SK-N-SH (cell line): ENCODE measurements around the gene OTOA. TPM values are rescaled to one million over a fixed set of nuclear protein-coding genes. Genes with fewer than 3 reads are reported as not detected.

Source experiments
- CTCF ChIA-PET: fragments of 300-600, 350-600 bp; formaldehyde crosslinking; extraction: SDS; loops from one replicate; lab custom pipeline; 2021; lab: Yijun Ruan, JAX
- POLR2A ChIA-PET: fragments of 350-600 bp; sonication (Branson Sonifier 250); formaldehyde crosslinking; extraction: SDS; loops from one replicate; lab custom pipeline; 2020; ENCODE audit warnings: antibody characterized with exemption, inconsistent platforms; lab: Yijun Ruan, JAX
- DNase-seq: peaks from one replicate; pipeline ENCODE4 v3.0.0; 2012
- H2AFZ ChIP-seq: fragments of 200-600 bp; sonication (generic); 2 replicates; pipeline ENCODE4 v1.8.1; 2016; ENCODE audit warnings: antibody characterized with exemption, mild to moderate bottlenecking, low read depth
- H3F3A ChIP-seq: fragments of 200-600 bp; sonication (generic); replicated peaks from 2 replicates; pipeline ENCODE3; 2016; ENCODE audit warnings: antibody characterized with exemption, mild to moderate bottlenecking; ENCODE audit not compliant: insufficient read depth
- H3K27ac ChIP-seq, 2 experiments: fragments of 200-500 bp in 1 of 2; fragments of 200-600 bp in 1 of 2; sonication (Bioruptor generic) in 1 of 2; sonication (generic), shearing (Covaris generic) in 1 of 2; 2 replicates each; pipeline versions ENCODE4 v1.5.1 to v1.6.1; 2014 to 2016; ENCODE audit warnings: low read depth in 2 of 2, inconsistent platforms in 1 of 2, low read length in 1 of 2, mild to moderate bottlenecking in 1 of 2, mixed read lengths in 1 of 2
- H3K27me3 ChIP-seq: fragments of 200-600 bp; sonication (generic), shearing (Covaris generic); 2 replicates; pipeline ENCODE4 v1.6.1; 2016; ENCODE audit warnings: mixed run types; ENCODE audit not compliant: insufficient read depth
- H3K36me3 ChIP-seq, 2 experiments: fragments of 200-500 bp in 1 of 2; fragments of 200-600 bp in 1 of 2; sonication (Bioruptor generic) in 1 of 2; sonication (generic) in 1 of 2; replicated peaks in 1 of 2; 2 replicates each; pipeline versions ENCODE3 to v1.5.1; 2014 to 2016; ENCODE audit warnings: low read length in 1 of 2, mild to moderate bottlenecking in 1 of 2; ENCODE audit not compliant: insufficient read depth in 2 of 2, control insufficient read depth in 1 of 2
- H3K4me1 ChIP-seq, 2 experiments: fragments of 200-500 bp in 1 of 2; fragments of 200-600 bp in 1 of 2; sonication (Bioruptor generic) in 1 of 2; sonication (generic), shearing (Covaris generic) in 1 of 2; 2 replicates each; pipeline versions ENCODE4 v1.5.1 to v1.6.1; 2014 to 2016; ENCODE audit warnings: low read depth in 1 of 2, low read length in 1 of 2, mixed run types in 1 of 2; ENCODE audit not compliant: insufficient read depth in 2 of 2, control insufficient read depth in 1 of 2
- H3K4me2 ChIP-seq: fragments of 200-600 bp; sonication (generic), shearing (Covaris generic); 2 replicates; pipeline ENCODE4 v1.6.1; 2017; ENCODE audit warnings: mixed run types
- H3K4me3 ChIP-seq, 2 experiments: fragments of 200-500 bp in 1 of 2; fragments of 200-600 bp in 1 of 2; sonication (Bioruptor generic) in 1 of 2; sonication (generic), shearing (Covaris generic) in 1 of 2; 2 replicates each; pipeline versions ENCODE4 v1.5.1 to v1.8.1; 2014 to 2016; ENCODE audit warnings: low read depth in 2 of 2, inconsistent platforms in 1 of 2, low read length in 1 of 2, mild to moderate bottlenecking in 1 of 2, mixed read lengths in 1 of 2, moderate library complexity in 1 of 2
- H3K79me2 ChIP-seq: fragments of 200-600 bp; sonication (generic); 2 replicates; pipeline ENCODE4 v1.8.1; 2017; ENCODE audit warnings: mild to moderate bottlenecking; ENCODE audit not compliant: insufficient read depth
- H3K9ac ChIP-seq: fragments of 200-600 bp; sonication (generic); 2 replicates; pipeline ENCODE4 v1.6.1; 2017; ENCODE audit warnings: mixed run types
- H3K9me2 ChIP-seq: fragments of 200-600 bp; sonication (generic); 2 replicates; pipeline ENCODE4 v1.6.1; 2017; ENCODE audit warnings: mixed run types
- H3K9me3 ChIP-seq: fragments of 200-600 bp; sonication (generic); 2 replicates; pipeline ENCODE4 v1.6.1; 2017; ENCODE audit warnings: mixed run types, mild to moderate bottlenecking, moderate library complexity
- H4K20me1 ChIP-seq: fragments of 200-600 bp; sonication (generic); 2 replicates; pipeline ENCODE4 v1.6.1; 2017; ENCODE audit warnings: mild to moderate bottlenecking, mixed run types; ENCODE audit not compliant: insufficient read depth
- CHD2 ChIP-seq: fragments of 150-350 bp; IDR thresholded peaks from 2 replicates; pipeline ENCODE4 v1.6.1; 2018; ENCODE audit warnings: low read length; ENCODE audit not compliant: partially characterized antibody
- EP300 ChIP-seq, 2 experiments: IDR thresholded peaks; 2 replicates each; pipeline versions ENCODE4 v1.4.0 to v1.6.1; 2012; ENCODE audit warnings: borderline replicate concordance in 1 of 2, low read depth in 1 of 2, low read length in 1 of 2
- EZH2phosphoT487 ChIP-seq: fragments of 200-600 bp; sonication (generic); IDR thresholded peaks from 2 replicates; pipeline ENCODE4 v1.6.1; 2017; ENCODE audit warnings: low read depth, mixed run types, mild to moderate bottlenecking, antibody characterized with exemption, moderate library complexity, borderline replicate concordance
- GABPA ChIP-seq: IDR thresholded peaks from 2 replicates; pipeline ENCODE4 v1.4.0; 2012; ENCODE audit warnings: low read depth, mild to moderate bottlenecking
- JUND ChIP-seq: IDR thresholded peaks from 2 replicates; pipeline ENCODE4 v1.4.0; 2012
- MEF2A ChIP-seq: IDR thresholded peaks from 2 replicates; pipeline ENCODE4 v1.4.0; 2012; ENCODE audit warnings: low read depth, borderline replicate concordance
- MXI1 ChIP-seq: IDR thresholded peaks from 2 replicates; pipeline ENCODE4 v1.6.1; 2012; ENCODE audit warnings: mild to moderate bottlenecking, low read depth, low read length, improper control_type of control experiment
- NFIC ChIP-seq: IDR thresholded peaks from 2 replicates; pipeline ENCODE4 v1.4.0; 2012; ENCODE audit warnings: borderline replicate concordance
- POLR2AphosphoS5 ChIP-seq: IDR thresholded peaks from 2 replicates; pipeline ENCODE4 v1.6.1; 2012; ENCODE audit warnings: low read depth, low read length
- RAD21 ChIP-seq: IDR thresholded peaks from 2 replicates; pipeline ENCODE4 v1.6.1; 2012; ENCODE audit warnings: mild to moderate bottlenecking, low read length
- RFX5 ChIP-seq: IDR thresholded peaks from 2 replicates; pipeline ENCODE4 v1.6.1; 2012; ENCODE audit warnings: mild to moderate bottlenecking, improper control_type of control experiment, low read length
- RXRA ChIP-seq: IDR thresholded peaks from 2 replicates; pipeline ENCODE4 v1.4.0; 2012; ENCODE audit warnings: low read depth, mild to moderate bottlenecking, borderline replicate concordance
- SMC3 ChIP-seq: IDR thresholded peaks from 2 replicates; pipeline ENCODE4 v1.6.1; 2012; ENCODE audit warnings: low read depth, low read length, improper control_type of control experiment
- TCF12 ChIP-seq: IDR thresholded peaks from 2 replicates; pipeline ENCODE4 v1.4.0; 2012
- TEAD4 ChIP-seq: IDR thresholded peaks from 2 replicates; pipeline ENCODE4 v1.4.0; 2012; ENCODE audit warnings: mild to moderate bottlenecking, borderline replicate concordance; ENCODE audit not compliant: insufficient read depth
- YY1 ChIP-seq: IDR thresholded peaks from 2 replicates; pipeline ENCODE4 v1.4.0; 2012; ENCODE audit warnings: low read depth, mild to moderate bottlenecking
- WGBS: methylation state at CpG from one replicate; pipeline ENCODE4 v1.1.6; 2017; ENCODE audit warnings: low lambda C conversion rate; 5-methylcytosine and 5-hydroxymethylcytosine counted together
- polyA plus RNA-seq, 3 experiments: library from polyadenylated mRNA; depleted of rRNA; stranded (reverse); fragments of >200 nt; gene quantifications; 2 replicates each; pipeline ENCODE4 v1.2.3, GENCODE V29; 2012
- TF ChIP-seq, protein P1 (sequence below): IDR thresholded peaks from 2 replicates; pipeline ENCODE4 v1.6.1; 2012; ENCODE audit warnings: mild to moderate bottlenecking, low read depth, low read length, moderate library complexity
- TF ChIP-seq, protein P2 (sequence below): IDR thresholded peaks from 2 replicates; pipeline ENCODE4; 2012
- TF ChIP-seq, protein P3 (sequence below): IDR thresholded peaks from 2 replicates; pipeline ENCODE4 v1.4.0; 2012; ENCODE audit warnings: low read depth

The OTOA gene
- polyA plus RNA-seq, 1 of the 3 experiments (the other 2 are of a cell fraction) = 0.02 TPM

DNA sequence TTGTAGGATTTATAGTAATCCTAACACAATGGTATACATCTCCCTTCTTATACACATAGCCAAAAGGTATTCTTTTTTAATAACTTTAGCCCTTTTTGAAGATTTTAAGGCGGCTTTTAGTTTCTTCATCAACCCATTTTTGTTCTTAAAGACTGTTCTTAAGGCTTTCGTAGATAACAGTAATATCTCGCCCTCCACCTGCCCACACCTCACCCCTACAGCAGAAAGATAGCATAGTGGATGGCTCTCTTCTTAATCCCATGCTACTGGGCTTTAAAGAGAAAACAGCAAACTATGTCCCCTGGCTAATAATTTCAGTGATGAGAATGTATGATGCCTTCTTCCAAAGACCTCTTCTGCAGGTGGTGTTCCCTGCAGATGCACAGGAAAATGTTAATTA lies 20.0 kb upstream of the OTOA start:
- Histone ChIP-seq H3K4me3 (no peak overlapping the region), H3K9me3 (no peaks in the 10 kb centered on the region), H3K9me2 (no peaks in the 10 kb centered on the region), H3K36me3 (peaks cover 0 to 15% of the 10 kb centered on the region in 2 experiments), H3K4me1 (peaks cover 0 to 12% of the 10 kb centered on the region in 2 experiments; a peak in 3 of 4 replicates), H3K27ac (no peak overlapping the region), H3K9ac (no peak overlapping the region), H4K20me1 (peaks cover 6% of the 10 kb centered on the region), H3K27me3 (no peaks in the 10 kb centered on the region), H3F3A (peaks cover 9% of the 10 kb centered on the region), H3K4me2 (no peak overlapping the region), H3K79me2 (peaks cover 75% of the 10 kb centered on the region), H2AFZ (no peak overlapping the region)
- CTCF ChIA-PET = interaction anchor here (1.8 to 7.6 kb wide), 3 partner anchors 10 to 61 kb away, joined by 5 to 90 read pairs (median 41); no protein-coding TSS in a partner anchor
- POLR2A ChIA-PET = no interaction called here
- DNase-seq = no peak
- TF ChIP-seq RFX5 (no peak), POLR2AphosphoS5 (no peak), RAD21 (no peak), RXRA (no peak), TCF12 (no peak), EP300 (IDR thresholded peaks at IDR 0.05; ENCODE audit: borderline replicate concordance in 1 of 2, low read depth in 1 of 2, low read length in 1 of 2) (no peak), MXI1 (no peak), EZH2phosphoT487 (no peak), SMC3 (no peak), JUND (no peak), YY1 (no peak)
- TF ChIP-seq, protein P1, sequence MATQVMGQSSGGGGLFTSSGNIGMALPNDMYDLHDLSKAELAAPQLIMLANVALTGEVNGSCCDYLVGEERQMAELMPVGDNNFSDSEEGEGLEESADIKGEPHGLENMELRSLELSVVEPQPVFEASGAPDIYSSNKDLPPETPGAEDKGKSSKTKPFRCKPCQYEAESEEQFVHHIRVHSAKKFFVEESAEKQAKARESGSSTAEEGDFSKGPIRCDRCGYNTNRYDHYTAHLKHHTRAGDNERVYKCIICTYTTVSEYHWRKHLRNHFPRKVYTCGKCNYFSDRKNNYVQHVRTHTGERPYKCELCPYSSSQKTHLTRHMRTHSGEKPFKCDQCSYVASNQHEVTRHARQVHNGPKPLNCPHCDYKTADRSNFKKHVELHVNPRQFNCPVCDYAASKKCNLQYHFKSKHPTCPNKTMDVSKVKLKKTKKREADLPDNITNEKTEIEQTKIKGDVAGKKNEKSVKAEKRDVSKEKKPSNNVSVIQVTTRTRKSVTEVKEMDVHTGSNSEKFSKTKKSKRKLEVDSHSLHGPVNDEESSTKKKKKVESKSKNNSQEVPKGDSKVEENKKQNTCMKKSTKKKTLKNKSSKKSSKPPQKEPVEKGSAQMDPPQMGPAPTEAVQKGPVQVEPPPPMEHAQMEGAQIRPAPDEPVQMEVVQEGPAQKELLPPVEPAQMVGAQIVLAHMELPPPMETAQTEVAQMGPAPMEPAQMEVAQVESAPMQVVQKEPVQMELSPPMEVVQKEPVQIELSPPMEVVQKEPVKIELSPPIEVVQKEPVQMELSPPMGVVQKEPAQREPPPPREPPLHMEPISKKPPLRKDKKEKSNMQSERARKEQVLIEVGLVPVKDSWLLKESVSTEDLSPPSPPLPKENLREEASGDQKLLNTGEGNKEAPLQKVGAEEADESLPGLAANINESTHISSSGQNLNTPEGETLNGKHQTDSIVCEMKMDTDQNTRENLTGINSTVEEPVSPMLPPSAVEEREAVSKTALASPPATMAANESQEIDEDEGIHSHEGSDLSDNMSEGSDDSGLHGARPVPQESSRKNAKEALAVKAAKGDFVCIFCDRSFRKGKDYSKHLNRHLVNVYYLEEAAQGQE = no peak
- TF ChIP-seq, protein P2, sequence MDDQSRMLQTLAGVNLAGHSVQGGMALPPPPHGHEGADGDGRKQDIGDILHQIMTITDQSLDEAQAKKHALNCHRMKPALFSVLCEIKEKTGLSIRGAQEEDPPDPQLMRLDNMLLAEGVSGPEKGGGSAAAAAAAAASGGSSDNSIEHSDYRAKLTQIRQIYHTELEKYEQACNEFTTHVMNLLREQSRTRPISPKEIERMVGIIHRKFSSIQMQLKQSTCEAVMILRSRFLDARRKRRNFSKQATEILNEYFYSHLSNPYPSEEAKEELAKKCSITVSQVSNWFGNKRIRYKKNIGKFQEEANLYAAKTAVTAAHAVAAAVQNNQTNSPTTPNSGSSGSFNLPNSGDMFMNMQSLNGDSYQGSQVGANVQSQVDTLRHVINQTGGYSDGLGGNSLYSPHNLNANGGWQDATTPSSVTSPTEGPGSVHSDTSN = no peak
- WGBS = 98% methylated on average over 3 of the region's 3 CpGs

DNA sequence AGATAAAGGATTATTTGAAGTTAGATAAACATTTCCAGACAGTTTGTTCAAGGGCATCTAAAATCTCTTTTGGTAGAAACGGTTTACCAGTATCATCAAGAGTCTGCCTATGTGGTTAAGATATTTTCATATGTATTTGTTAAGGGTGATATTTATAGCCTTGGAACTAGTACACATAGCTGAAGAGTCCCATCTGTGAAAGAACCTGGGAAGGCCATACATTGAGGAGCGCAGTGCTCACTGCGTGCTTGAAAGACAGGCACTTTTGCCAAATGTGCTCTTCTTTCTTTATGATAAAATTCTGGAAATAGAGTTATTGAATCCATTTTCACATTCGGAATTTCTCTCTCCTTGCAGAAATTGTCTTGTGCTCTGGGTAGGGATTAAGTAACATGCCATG lies 19.1 kb upstream of the OTOA start:
- Histone ChIP-seq H3K4me3 (no peak overlapping the region), H3K36me3 (peaks cover 0 to 15% of the 10 kb centered on the region in 2 experiments), H3K4me2 (no peak overlapping the region), H4K20me1 (peaks cover 6% of the 10 kb centered on the region), H3K9me2 (no peaks in the 10 kb centered on the region), H3K79me2 (peaks cover 77% of the 10 kb centered on the region), H3K9ac (no peak overlapping the region), H3K27ac (no peak overlapping the region), H3K4me1 (peaks cover 0 to 5% of the 10 kb centered on the region in 2 experiments; a peak in 3 of 4 replicates), H3F3A (peaks cover 3% of the 10 kb centered on the region), H3K27me3 (no peaks in the 10 kb centered on the region), H3K9me3 (no peaks in the 10 kb centered on the region), H2AFZ (no peak overlapping the region)
- DNase-seq = no peak
- POLR2A ChIA-PET = no interaction called here
- 95% methylated on average over 4 of the region's 4 CpGs for WGBS
- CTCF ChIA-PET = interaction anchor here (1.5 to 7.1 kb wide), 3 partner anchors 13 to 62 kb away, joined by 10 to 90 read pairs (median 23); no protein-coding TSS in a partner anchor
- TF ChIP-seq, protein P2 = no peak
- TF ChIP-seq GABPA = no peak
- TF ChIP-seq, protein P3, sequence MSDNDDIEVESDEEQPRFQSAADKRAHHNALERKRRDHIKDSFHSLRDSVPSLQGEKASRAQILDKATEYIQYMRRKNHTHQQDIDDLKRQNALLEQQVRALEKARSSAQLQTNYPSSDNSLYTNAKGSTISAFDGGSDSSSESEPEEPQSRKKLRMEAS = no peak
- TF ChIP-seq TEAD4 = no peak
- TF ChIP-seq RXRA = no peak
- no peak for TF ChIP-seq JUND
- no peak for TF ChIP-seq NFIC
- no peak for TF ChIP-seq CHD2
- TF ChIP-seq MEF2A = no peak
- TF ChIP-seq, protein P1 = no peak
